ENCODE results near the gene VWA2. TPM values are rescaled to one million over a fixed set of nuclear protein-coding genes. Genes with fewer than 3 reads are reported as not detected.

The VWA2 gene
- total and polyA plus RNA-seq, 2 donors (not counting 1 experiment from before 2014, with no cell fraction given): not detected

GRCh38 chr10:114232561-114233176, 6.4 kb upstream of the VWA2 start:
- no peak for TF ChIP-seq EZH2 (IDR thresholded peaks at IDR 0.05; ENCODE audit: borderline replicate concordance, insufficient read depth, low read depth, low read length, poor library complexity, severe bottlenecking)
- TF ChIP-seq, protein P1, sequence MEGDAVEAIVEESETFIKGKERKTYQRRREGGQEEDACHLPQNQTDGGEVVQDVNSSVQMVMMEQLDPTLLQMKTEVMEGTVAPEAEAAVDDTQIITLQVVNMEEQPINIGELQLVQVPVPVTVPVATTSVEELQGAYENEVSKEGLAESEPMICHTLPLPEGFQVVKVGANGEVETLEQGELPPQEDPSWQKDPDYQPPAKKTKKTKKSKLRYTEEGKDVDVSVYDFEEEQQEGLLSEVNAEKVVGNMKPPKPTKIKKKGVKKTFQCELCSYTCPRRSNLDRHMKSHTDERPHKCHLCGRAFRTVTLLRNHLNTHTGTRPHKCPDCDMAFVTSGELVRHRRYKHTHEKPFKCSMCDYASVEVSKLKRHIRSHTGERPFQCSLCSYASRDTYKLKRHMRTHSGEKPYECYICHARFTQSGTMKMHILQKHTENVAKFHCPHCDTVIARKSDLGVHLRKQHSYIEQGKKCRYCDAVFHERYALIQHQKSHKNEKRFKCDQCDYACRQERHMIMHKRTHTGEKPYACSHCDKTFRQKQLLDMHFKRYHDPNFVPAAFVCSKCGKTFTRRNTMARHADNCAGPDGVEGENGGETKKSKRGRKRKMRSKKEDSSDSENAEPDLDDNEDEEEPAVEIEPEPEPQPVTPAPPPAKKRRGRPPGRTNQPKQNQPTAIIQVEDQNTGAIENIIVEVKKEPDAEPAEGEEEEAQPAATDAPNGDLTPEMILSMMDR (IDR thresholded peaks at IDR 0.05): no peak
- CTCF ChIA-PET: no interaction called here
- no CpG with 5 or more reads among the region's 4 CpGs for WGBS (ENCODE audit: insufficient coverage)
- Histone ChIP-seq H3K9me3 (ENCODE audit: control extremely low read depth in 1 of 3, control insufficient read depth in 2 of 3, insufficient read depth in 1 of 3, low read length in 2 of 3) (peaks cover 0 to 3% (median 0%) of the 10 kb centered on the region in 3 donors), H2AFZ (ENCODE audit: insufficient read depth, low read depth, low read length, poor library complexity, severe bottlenecking) (no peak overlapping the region), H4K20me1 (ENCODE audit: control insufficient read depth, insufficient read depth, low read length, poor library complexity, severe bottlenecking) (no peaks in the 10 kb centered on the region), H3K36me3 (replicated peaks in 1 of 2; ENCODE audit: control extremely low read depth in 1 of 2, control insufficient read depth in 1 of 2, extremely low read depth in 1 of 2, insufficient read depth in 2 of 2, low read length in 1 of 2) (no peaks in the 10 kb centered on the region), H3K79me2 (ENCODE audit: control insufficient read depth, insufficient read depth, low read length) (no peaks in the 10 kb centered on the region), H3K4me2 (replicated peaks; ENCODE audit: low read depth, low read length, poor library complexity, severe bottlenecking) (no peak overlapping the region), H3K9ac (ENCODE audit: low read length) (no peak overlapping the region), H3K27ac (ENCODE audit: low read length in 2 of 2) (no peak overlapping the region), H3K4me1 (ENCODE audit: control insufficient read depth in 2 of 2, insufficient read depth in 2 of 2, low read length in 2 of 2) (no peaks in the 10 kb centered on the region), H3K4me3 (ENCODE audit: control extremely low read depth in 1 of 5, extremely low read depth in 1 of 5, insufficient read depth in 1 of 5, low read depth in 2 of 5, low read length in 4 of 5) (no peak overlapping the region), H3K27me3 (replicated peaks in 1 of 4; ENCODE audit: control extremely low read depth in 1 of 4, control insufficient read depth in 3 of 4, insufficient read depth in 4 of 4, low read length in 3 of 4) (peaks cover 0 to 7% (median 5%) of the 10 kb centered on the region in 4 experiments)
- no peaks in the 10 kb centered on the region for H3K9me3 Mint-ChIP-seq (ENCODE audit: insufficient read depth)
- DNase-seq (no peak), ATAC-seq (ENCODE audit: low read depth) (no peak)
- H3K27ac Mint-ChIP-seq: no peak overlapping the region
- intact Hi-C loops (cut with micrococcal nuclease): loop anchor here (10.0 kb wide), 1 partner anchor 428 kb away; no protein-coding TSS in a partner anchor
- H3K4me3 Mint-ChIP-seq: no peak overlapping the region
- POLR2A ChIA-PET: no interaction called here
- H3K4me1 Mint-ChIP-seq: no peaks in the 10 kb centered on the region
- peaks cover 39% of the 10 kb centered on the region for H3K27me3 Mint-ChIP-seq

DNA sequence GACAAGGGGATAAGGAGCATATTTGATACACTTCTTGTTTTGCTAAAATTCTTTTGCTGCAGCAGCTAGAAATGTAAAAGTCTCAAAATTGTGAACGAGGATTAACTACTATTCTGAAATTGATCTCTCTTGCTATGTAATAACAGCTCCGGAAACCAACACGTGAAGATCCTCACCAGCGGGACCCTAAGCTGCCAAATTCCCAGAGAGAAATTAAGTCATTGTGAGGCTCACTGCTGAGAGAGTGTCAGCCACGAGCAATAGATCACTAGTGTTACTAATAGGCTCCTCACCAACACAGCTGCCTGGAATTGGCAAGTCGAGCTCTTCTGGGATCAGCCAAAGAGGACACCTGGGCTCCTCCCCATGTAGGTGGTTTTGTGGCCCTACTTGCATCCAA, 5.6 kb upstream of the VWA2 start:
- 86% methylated on average over 5 of the region's 6 CpGs for WGBS (ENCODE audit: insufficient coverage)
- H3K9ac ChIP-seq (ENCODE audit: low read length): no peak overlapping the region
- Mint-ChIP-seq H3K27me3 (peaks cover 40% of the 10 kb centered on the region), H3K4me1 (peaks cover 3% of the 10 kb centered on the region), H3K9me3 (ENCODE audit: insufficient read depth) (no peaks in the 10 kb centered on the region), H3K27ac (no peak overlapping the region), H3K4me3 (no peak overlapping the region)
- TF ChIP-seq, protein P1 (IDR thresholded peaks at IDR 0.05): no peak
- TF ChIP-seq EZH2 (IDR thresholded peaks at IDR 0.05; ENCODE audit: borderline replicate concordance, insufficient read depth, low read depth, low read length, poor library complexity, severe bottlenecking): no peak
- H3K27ac ChIP-seq (ENCODE audit: low read length in 2 of 2): no peak overlapping the region
- no peak for DNase-seq
- no peak for ATAC-seq (ENCODE audit: low read depth)
- ChIA-PET POLR2A (no interaction called here), CTCF (no interaction called here)
- no peak overlapping the region for H3K4me3 ChIP-seq (ENCODE audit: control extremely low read depth in 1 of 5, extremely low read depth in 1 of 5, insufficient read depth in 1 of 5, low read depth in 2 of 5, low read length in 4 of 5)
- no peaks in the 10 kb centered on the region for H4K20me1 ChIP-seq (ENCODE audit: control insufficient read depth, insufficient read depth, low read length, poor library complexity, severe bottlenecking)
- peaks cover 0 to 3% (median 0%) of the 10 kb centered on the region in 3 donors for H3K9me3 ChIP-seq (ENCODE audit: control extremely low read depth in 1 of 3, control insufficient read depth in 2 of 3, insufficient read depth in 1 of 3, low read length in 2 of 3)
- H2AFZ ChIP-seq (ENCODE audit: insufficient read depth, low read depth, low read length, poor library complexity, severe bottlenecking): no peak overlapping the region
- no peaks in the 10 kb centered on the region for H3K36me3 ChIP-seq (replicated peaks in 1 of 2; ENCODE audit: control extremely low read depth in 1 of 2, control insufficient read depth in 1 of 2, extremely low read depth in 1 of 2, insufficient read depth in 2 of 2, low read length in 1 of 2)
- intact Hi-C loops (cut with micrococcal nuclease): loop anchor here (10.0 kb wide), 1 partner anchor 429 kb away; no protein-coding TSS in a partner anchor
- no peaks in the 10 kb centered on the region for H3K79me2 ChIP-seq (ENCODE audit: control insufficient read depth, insufficient read depth, low read length)
- H3K4me1 ChIP-seq (ENCODE audit: control insufficient read depth in 2 of 2, insufficient read depth in 2 of 2, low read length in 2 of 2): peaks cover 0 to 3% of the 10 kb centered on the region in 2 donors
- no peak overlapping the region for H3K4me2 ChIP-seq (replicated peaks; ENCODE audit: low read depth, low read length, poor library complexity, severe bottlenecking)
- peaks cover 0 to 12% (median 9%) of the 10 kb centered on the region in 4 experiments for H3K27me3 ChIP-seq (replicated peaks in 1 of 4; ENCODE audit: control extremely low read depth in 1 of 4, control insufficient read depth in 3 of 4, insufficient read depth in 4 of 4, low read length in 3 of 4)

All from B cell (primary cell).